ENCODE measurements around the gene ADO. TPM values are rescaled to one million over a fixed set of nuclear protein-coding genes. Genes with fewer than 3 reads are reported as not detected.

Gene ADO
- total RNA-seq, 1 donor from 2014 or later = 4.5 TPM

Other genes starting within 250 kb of the ADO start
- 0.30 TPM for gene EGR2, start 11.6 kb downstream of the ADO start, total RNA-seq

Data from left lobe of liver (tissue), 1 donor.